HCT116 (cell line): ENCODE data around the gene LSM12. TPM values are rescaled to one million over a fixed set of nuclear protein-coding genes. Genes with fewer than 3 reads are reported as not detected.

ENCODE experiments used
- ATAC-seq: fragments of 200-7000 bp; cut with Tn5 transposase; 2 replicates; pipeline ENCODE4 v1.9.1; 2020; ENCODE audit warnings: mild to moderate bottlenecking, moderate library complexity
- BruUV-seq: library from RNA; stranded (reverse); fragments of 400-500 nt; replicated peaks from 2 replicates; lab custom pipeline; 2021; lab: Mats Ljungman, UMichigan
- CTCF ChIA-PET: fragments of 300-600 bp; sonication (Branson Sonifier 250); formaldehyde crosslinking; loops from one replicate; lab custom pipeline; 2021; ENCODE audit warnings: antibody characterized with exemption; lab: Charles Lee
- POLR2A ChIA-PET: fragments of 300-600, 350-600 bp; sonication (Branson Sonifier 250); formaldehyde crosslinking; loops from one replicate; lab custom pipeline; 2021; ENCODE audit warnings: antibody characterized with exemption; lab: Charles Lee
- RAD21 ChIA-PET, 2 experiments: fragments of 300-600 bp; sonication (Branson Sonifier 250); formaldehyde crosslinking; loops; one replicate each; lab custom pipeline; 2023; ENCODE audit warnings: low total read pairs in 2 of 2; ENCODE audit not compliant: uncharacterized antibody in 2 of 2, unreplicated experiment in 2 of 2, low non-redundant PET in 1 of 2; lab: Charles Lee
- DNase-seq: peaks from one replicate; pipeline ENCODE4 v3.0.0-alpha.2; 2010; ENCODE audit warnings: low read depth, low spot score
- H2AFZ ChIP-seq: fragments of 200-600 bp; shearing (Covaris generic), sonication (generic); 2 replicates; pipeline ENCODE4 v1.6.1; 2017; ENCODE audit warnings: low read depth, mixed run types, mixed read lengths, antibody characterized with exemption, low read length; ENCODE audit not compliant: poor library complexity, severe bottlenecking
- H3K27ac ChIP-seq: 2 replicates; pipeline ENCODE4 v1.5.1; 2012; ENCODE audit warnings: low read depth, low read length
- H3K27me3 ChIP-seq: fragments of 200-600 bp; sonication (generic); 2 replicates; pipeline ENCODE4 v1.6.1; 2016; ENCODE audit warnings: mixed run types, low read length, mixed read lengths; ENCODE audit not compliant: insufficient read depth
- H3K36me3 ChIP-seq, 2 experiments: fragments of 200-500 bp in 1 of 2; fragments of 200-600 bp in 1 of 2; sonication (Bioruptor generic) in 1 of 2; sonication (generic) in 1 of 2; 2 replicates each; pipeline versions ENCODE4 v1.5.1 to v1.6.1; 2014 to 2016; ENCODE audit warnings: low read length in 2 of 2, inconsistent platforms in 1 of 2, mixed read lengths in 1 of 2, mixed run types in 1 of 2; ENCODE audit not compliant: insufficient read depth in 2 of 2, control insufficient read depth in 1 of 2
- H3K4me1 ChIP-seq, 2 experiments: fragments of 200-600 bp in 1 of 2; sonication (generic) in 1 of 2; 2 replicates each; pipeline versions ENCODE4 v1.5.1 to v1.6.1; 2012 to 2017; ENCODE audit warnings: low read length in 2 of 2, inconsistent platforms in 1 of 2, mild to moderate bottlenecking in 1 of 2, mixed read lengths in 1 of 2, mixed run types in 1 of 2, moderate library complexity in 1 of 2; ENCODE audit not compliant: insufficient read depth in 2 of 2, control insufficient read depth in 1 of 2
- H3K4me2 ChIP-seq: fragments of 200-600 bp; sonication (generic); 2 replicates; pipeline ENCODE4 v1.6.1; 2017; ENCODE audit warnings: mixed run types, low read length, mixed read lengths
- H3K4me3 ChIP-seq, 2 experiments: fragments of 200-600 bp in 1 of 2; sonication (generic) in 1 of 2; replicated peaks in 1 of 2; 2 replicates each; pipeline ENCODE4 v1.5.1; 2011 to 2016; ENCODE audit warnings: low read length in 2 of 2, control low read depth in 1 of 2, low read depth in 1 of 2, mild to moderate bottlenecking in 1 of 2, mixed read lengths in 1 of 2, mixed run types in 1 of 2
- H3K79me2 ChIP-seq: fragments of 200-600 bp; sonication (generic); 2 replicates; pipeline ENCODE4 v1.6.1; 2017; ENCODE audit warnings: mild to moderate bottlenecking, mixed run types, low read length, moderate library complexity, mixed read lengths; ENCODE audit not compliant: insufficient read depth
- H3K9ac ChIP-seq: fragments of 200-600 bp; sonication (generic); 2 replicates; pipeline ENCODE4 v1.6.1; 2016; ENCODE audit warnings: low read length, mixed read lengths
- H3K9me2 ChIP-seq: fragments of 200-600 bp; sonication (generic), shearing (Covaris generic); 2 replicates; pipeline ENCODE4 v1.6.1; 2017; ENCODE audit warnings: mixed run types, mild to moderate bottlenecking, moderate library complexity; ENCODE audit not compliant: insufficient read depth
- H3K9me3 ChIP-seq, 2 experiments: fragments of 200-500 bp in 1 of 2; fragments of 200-600 bp in 1 of 2; sonication (Bioruptor generic) in 1 of 2; sonication (generic) in 1 of 2; 2 replicates each; pipeline ENCODE4 v1.6.1; 2014 to 2017; ENCODE audit warnings: low read length in 2 of 2, mixed read lengths in 2 of 2, inconsistent platforms in 1 of 2, low read depth in 1 of 2, mild to moderate bottlenecking in 1 of 2, mixed run types in 1 of 2, moderate library complexity in 1 of 2; ENCODE audit not compliant: control insufficient read depth in 1 of 2, insufficient read depth in 1 of 2
- H4K20me1 ChIP-seq: fragments of 200-600 bp; sonication (generic), shearing (Covaris generic); 2 replicates; pipeline ENCODE4 v1.6.1; 2017; ENCODE audit warnings: mixed run types, mild to moderate bottlenecking, moderate library complexity; ENCODE audit not compliant: insufficient read depth
- FOSL1 ChIP-seq: IDR thresholded peaks from 2 replicates; pipeline ENCODE4 v1.6.1; 2012; ENCODE audit warnings: low read depth
- POLR2AphosphoS5 ChIP-seq: IDR thresholded peaks from 2 replicates; pipeline ENCODE4 v1.6.1; 2011; ENCODE audit warnings: mild to moderate bottlenecking, low read depth, low read length, moderate library complexity
- RAD21 ChIP-seq: IDR thresholded peaks from 2 replicates; pipeline ENCODE4 v1.6.1; 2012; ENCODE audit warnings: low read depth, mild to moderate bottlenecking
- SP1 ChIP-seq: IDR thresholded peaks from 2 replicates; pipeline ENCODE4 v1.6.1; 2012; ENCODE audit warnings: low read depth
- TCF7L2 ChIP-seq: IDR thresholded peaks from 2 replicates; pipeline ENCODE4 v1.7.0; 2011; ENCODE audit warnings: borderline replicate concordance, inconsistent platforms; ENCODE audit not compliant: insufficient read depth, insufficient read length; ENCODE audit errors: extremely low read depth
- intact Hi-C: fragments of 100-400 bp; cut with micrococcal nuclease; formaldehyde crosslinking; loops from 2 replicates; pipeline ENCODE4 v1.10.0; 2022
- total RNA-seq: library from RNA; stranded (reverse); gene quantifications from one replicate; pipeline ENCODE4 v1.2.1, GENCODE V29; 2021; ENCODE audit not compliant: unreplicated experiment
- TF ChIP-seq, protein P1 (sequence below), 3 experiments: fragments of 200-600 bp in 1 of 3; sonication (generic) in 1 of 3; IDR thresholded peaks in 2 of 3; conservative IDR thresholded peaks in 1 of 3; 2 replicates each; pipeline ENCODE4 v1.5.1; 2012 to 2017; ENCODE audit warnings: low read depth in 2 of 3, low read length in 2 of 3, antibody characterized with exemption in 1 of 3, borderline replicate concordance in 1 of 3, control low read depth in 1 of 3, mild to moderate bottlenecking in 1 of 3, mixed read lengths in 1 of 3, mixed run types in 1 of 3, moderate library complexity in 1 of 3; ENCODE audit not compliant: insufficient read depth in 1 of 3

Gene LSM12
- total RNA-seq, 1 experiment from 2014 or later, result 99.6 TPM

DNA sequence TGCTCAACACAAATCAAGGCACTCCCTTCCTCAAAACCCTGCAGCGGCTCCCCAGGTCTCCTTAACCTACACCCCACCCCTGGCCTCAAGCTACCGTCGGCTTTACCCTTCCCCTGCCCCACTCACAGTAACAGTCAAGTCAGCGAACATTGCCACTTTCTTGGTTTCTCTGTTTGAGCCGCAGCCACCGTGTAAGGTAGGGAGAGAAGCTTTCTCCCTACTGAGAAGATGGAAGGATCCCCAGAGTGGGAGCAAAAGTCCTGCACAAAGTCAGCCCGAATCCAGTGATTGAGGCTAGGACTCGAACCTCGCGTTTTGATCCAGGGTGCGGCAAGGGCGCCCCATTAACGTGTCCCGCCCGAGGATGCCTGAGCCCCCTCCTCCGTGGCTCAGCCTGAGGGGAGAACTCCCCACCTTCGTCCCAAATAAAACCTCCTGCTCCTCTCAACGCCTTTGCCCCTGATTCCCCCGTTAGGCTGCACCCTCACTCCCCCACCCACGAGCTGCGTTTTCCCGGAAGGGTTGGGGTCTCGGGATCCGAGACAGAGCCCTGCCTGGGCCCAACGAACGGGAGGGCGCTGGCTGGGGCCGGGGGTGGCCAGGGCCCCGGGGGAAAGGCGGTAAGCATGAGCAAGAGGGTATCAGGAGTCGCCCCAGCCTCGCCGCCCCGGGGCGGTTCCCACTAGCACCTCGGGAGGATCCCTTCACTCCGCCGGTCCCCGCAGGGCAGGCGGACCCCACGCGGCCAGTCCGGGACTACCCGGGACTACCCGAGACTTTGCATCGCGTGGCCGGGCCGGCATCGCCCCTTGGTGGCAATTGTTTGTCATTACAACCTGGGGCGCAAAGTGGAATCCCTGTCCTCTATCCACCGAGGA is 72.0 kb downstream of the LSM12 start:
- RAD21 ChIA-PET, result interaction anchor here (1.9 to 2.0 kb wide), 2 partner anchors 51 kb away, joined by 6 to 9 read pairs; no protein-coding TSS in a partner anchor
- Histone ChIP-seq H3K4me2 (peak overlapping the region; percentile 48), H3K4me3 (no peak overlapping the region), H4K20me1 (no peaks in the 10 kb centered on the region), H3K36me3 (no peaks in the 10 kb centered on the region), H3K9me3 (no peaks in the 10 kb centered on the region), H3K4me1 (peaks cover 0 to 16% of the 10 kb centered on the region in 2 experiments; a peak in 2 of 4 replicates), H3K9me2 (no peaks in the 10 kb centered on the region), H3K27ac (no peak overlapping the region), H2AFZ (peak overlapping the region; percentile 76), H3K79me2 (no peaks in the 10 kb centered on the region), H3K27me3 (no peaks in the 10 kb centered on the region), H3K9ac (no peak overlapping the region)
- CTCF ChIA-PET, result interaction anchor here (1.2 to 2.3 kb wide), 5 partner anchors 33 to 148 kb away, joined by 4 to 11 read pairs (median 5); partner anchors contain the start of gene CD300LG
- no TSS peak for BruUV-seq
- no peak for TF ChIP-seq TCF7L2
- no peak for TF ChIP-seq FOSL1
- TF ChIP-seq RAD21, result peak; percentile 94
- no peak for TF ChIP-seq SP1
- no peak for TF ChIP-seq POLR2AphosphoS5
- TF ChIP-seq, protein P1, sequence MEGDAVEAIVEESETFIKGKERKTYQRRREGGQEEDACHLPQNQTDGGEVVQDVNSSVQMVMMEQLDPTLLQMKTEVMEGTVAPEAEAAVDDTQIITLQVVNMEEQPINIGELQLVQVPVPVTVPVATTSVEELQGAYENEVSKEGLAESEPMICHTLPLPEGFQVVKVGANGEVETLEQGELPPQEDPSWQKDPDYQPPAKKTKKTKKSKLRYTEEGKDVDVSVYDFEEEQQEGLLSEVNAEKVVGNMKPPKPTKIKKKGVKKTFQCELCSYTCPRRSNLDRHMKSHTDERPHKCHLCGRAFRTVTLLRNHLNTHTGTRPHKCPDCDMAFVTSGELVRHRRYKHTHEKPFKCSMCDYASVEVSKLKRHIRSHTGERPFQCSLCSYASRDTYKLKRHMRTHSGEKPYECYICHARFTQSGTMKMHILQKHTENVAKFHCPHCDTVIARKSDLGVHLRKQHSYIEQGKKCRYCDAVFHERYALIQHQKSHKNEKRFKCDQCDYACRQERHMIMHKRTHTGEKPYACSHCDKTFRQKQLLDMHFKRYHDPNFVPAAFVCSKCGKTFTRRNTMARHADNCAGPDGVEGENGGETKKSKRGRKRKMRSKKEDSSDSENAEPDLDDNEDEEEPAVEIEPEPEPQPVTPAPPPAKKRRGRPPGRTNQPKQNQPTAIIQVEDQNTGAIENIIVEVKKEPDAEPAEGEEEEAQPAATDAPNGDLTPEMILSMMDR (IDR thresholded peaks at IDR 0.05 in 2 of 3, conservative IDR thresholded peaks at IDR 0.05 in 1 of 3; ENCODE audit: borderline replicate concordance in 1 of 3, insufficient read depth in 1 of 3, low read depth in 2 of 3, low read length in 2 of 3), result peak; percentile 79 to 95 (median 85)
- intact Hi-C loops, result loop anchor here (1.0 kb wide), 2 partner anchors 50 to 116 kb away; no protein-coding TSS in a partner anchor
- POLR2A ChIA-PET, result no interaction called here
- DNase-seq, result no peak
- ATAC-seq, result peak; percentile 93
